ENCODE data around the gene NEU2.
A peak's percentile ranks its signal among the peaks of the same experiment; 100 is the strongest.
"Not testable (repeated sequence)": the region's sequence is repeated elsewhere in the genome, so short reads cannot be mapped to it uniquely, and the experiment has no call there.

NEU2 gene

GRCh38 chr2:233058717-233059546 lies 26.5 kb downstream of the NEU2 start:
- no peak for DNase-seq

GRCh38 chr2:233059547-233059796 lies 27.0 kb downstream of the NEU2 start:
- DNase-seq = no peak

- DNase-seq = peak; percentile 92
Observed at GRCh38 chr2:233059797-233060500, 27.5 kb downstream of the NEU2 start, which contains the start of gene INPP5D. INPP5D (plus strand) TSS chr2:233060342; CDS start chr2:233060479, 137 bp downstream.

GRCh38 chr2:233060501-233060979 lies 28.1 kb downstream of the NEU2 start:
- DNase-seq = no peak

- peak; percentile 30 for DNase-seq
Observed at GRCh38 chr2:233060980-233061590, 28.6 kb downstream of the NEU2 start.

GRCh38 chr2:233061591-233062450 lies 29.3 kb downstream of the NEU2 start:
- DNase-seq = peak; percentile 66

GRCh38 chr2:233062451-233062850 lies 30.0 kb downstream of the NEU2 start:
- DNase-seq = no peak

- DNase-seq = no peak
Observed at GRCh38 chr2:233062946-233063268, 30.4 kb downstream of the NEU2 start.

GRCh38 chr2:233063269-233063975 lies 30.9 kb downstream of the NEU2 start:
- no peak for DNase-seq

- no peak for DNase-seq
Observed at GRCh38 chr2:233063976-233064411, 31.5 kb downstream of the NEU2 start.

GRCh38 chr2:233064530-233065199 lies 32.2 kb downstream of the NEU2 start:
- no peak for DNase-seq

GRCh38 chr2:233065200-233065589 lies 32.7 kb downstream of the NEU2 start:
- DNase-seq = not testable (repeated sequence)

GRCh38 chr2:233065954-233066470 lies 33.5 kb downstream of the NEU2 start:
- no peak for DNase-seq

- DNase-seq = no peak
Observed at GRCh38 chr2:233068762-233069418, 36.4 kb downstream of the NEU2 start.

- DNase-seq = no peak
Observed at GRCh38 chr2:233072838-233073237, 40.4 kb downstream of the NEU2 start.

GRCh38 chr2:233074106-233074505 lies 41.6 kb downstream of the NEU2 start:
- DNase-seq = no peak

GRCh38 chr2:233075141-233075965 lies 42.9 kb downstream of the NEU2 start:
- DNase-seq = no peak

GRCh38 chr2:233075966-233076339 lies 43.5 kb downstream of the NEU2 start:
- DNase-seq = peak; percentile 78

- no peak for DNase-seq
Observed at GRCh38 chr2:233076749-233077148, 44.3 kb downstream of the NEU2 start.

GRCh38 chr2:233079473-233079877 lies 47.0 kb downstream of the NEU2 start:
- DNase-seq = no peak
